ENCODE results near the gene TLR6.

GRCh38 chr4:38803833-38804653 is 52.6 kb downstream of the TLR6 start:
- TF ChIP-seq, protein P1, sequence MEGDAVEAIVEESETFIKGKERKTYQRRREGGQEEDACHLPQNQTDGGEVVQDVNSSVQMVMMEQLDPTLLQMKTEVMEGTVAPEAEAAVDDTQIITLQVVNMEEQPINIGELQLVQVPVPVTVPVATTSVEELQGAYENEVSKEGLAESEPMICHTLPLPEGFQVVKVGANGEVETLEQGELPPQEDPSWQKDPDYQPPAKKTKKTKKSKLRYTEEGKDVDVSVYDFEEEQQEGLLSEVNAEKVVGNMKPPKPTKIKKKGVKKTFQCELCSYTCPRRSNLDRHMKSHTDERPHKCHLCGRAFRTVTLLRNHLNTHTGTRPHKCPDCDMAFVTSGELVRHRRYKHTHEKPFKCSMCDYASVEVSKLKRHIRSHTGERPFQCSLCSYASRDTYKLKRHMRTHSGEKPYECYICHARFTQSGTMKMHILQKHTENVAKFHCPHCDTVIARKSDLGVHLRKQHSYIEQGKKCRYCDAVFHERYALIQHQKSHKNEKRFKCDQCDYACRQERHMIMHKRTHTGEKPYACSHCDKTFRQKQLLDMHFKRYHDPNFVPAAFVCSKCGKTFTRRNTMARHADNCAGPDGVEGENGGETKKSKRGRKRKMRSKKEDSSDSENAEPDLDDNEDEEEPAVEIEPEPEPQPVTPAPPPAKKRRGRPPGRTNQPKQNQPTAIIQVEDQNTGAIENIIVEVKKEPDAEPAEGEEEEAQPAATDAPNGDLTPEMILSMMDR (IDR thresholded peaks at IDR 0.05): no peak
- no peak for TF ChIP-seq EZH2 (IDR thresholded peaks at IDR 0.05; ENCODE audit: borderline replicate concordance, insufficient read depth, low read depth, low read length, poor library complexity, severe bottlenecking)
